Aorta (tissue), 5 donors: ENCODE data around the gene MAML2. TPM values are rescaled to one million over a fixed set of nuclear protein-coding genes. Genes with fewer than 3 reads are reported as not detected.

Experiments used
- ATAC-seq: fragments of 200-7000 bp; cut with Tn5 transposase; one replicate; pipeline ENCODE4 v1.9.1; 2022; ENCODE audit warnings: moderate library complexity; ENCODE audit not compliant: low FRiP score
- DNase-seq, 2 donors: peaks; one replicate each; pipeline ENCODE4 v3.0.0-alpha.2; 2020
- H3K27ac ChIP-seq, 2 donors: one replicate each; pipeline ENCODE4 v1.5.1; 2013; ENCODE audit warnings: low read length in 2 of 2, mild to moderate bottlenecking in 2 of 2, moderate library complexity in 2 of 2, control low read depth in 1 of 2, inconsistent platforms in 1 of 2, low read depth in 1 of 2
- H3K27me3 ChIP-seq, 2 donors: one replicate each; pipeline ENCODE4 v1.6.1; 2013; ENCODE audit warnings: control low read depth in 1 of 2, low read length in 1 of 2, mild to moderate bottlenecking in 1 of 2, moderate library complexity in 1 of 2; ENCODE audit not compliant: insufficient read depth in 2 of 2, control insufficient read depth in 1 of 2
- H3K36me3 ChIP-seq, 2 donors: one replicate each; pipeline ENCODE4 v1.6.1; 2013; ENCODE audit warnings: control low read depth in 1 of 2, low read length in 1 of 2, mild to moderate bottlenecking in 1 of 2; ENCODE audit not compliant: insufficient read depth in 2 of 2, control insufficient read depth in 1 of 2
- H3K4me1 ChIP-seq, 2 donors: one replicate each; pipeline ENCODE4 v1.6.1; 2013; ENCODE audit warnings: low read length in 2 of 2, control low read depth in 1 of 2, mild to moderate bottlenecking in 1 of 2, moderate library complexity in 1 of 2; ENCODE audit not compliant: insufficient read depth in 2 of 2, control insufficient read depth in 1 of 2
- H3K4me3 ChIP-seq, 2 donors: one replicate each; pipeline ENCODE4 v1.5.1; 2013; ENCODE audit warnings: low read length in 2 of 2, control low read depth in 1 of 2, mild to moderate bottlenecking in 1 of 2
- H3K9me3 ChIP-seq: one replicate; pipeline ENCODE4 v1.6.1; 2013; ENCODE audit warnings: mild to moderate bottlenecking, low read length; ENCODE audit not compliant: control insufficient read depth
- WGBS, 2 donors: extraction: QIAGEN DNeasy Blood & Tissue Kit; methylation state at CpG; one replicate each; pipeline ENCODE4 v1.1.7; 2013; 5-methylcytosine and 5-hydroxymethylcytosine counted together
- intact Hi-C, 2 donors: fragments of 100-400 bp; cut with DNase I; formaldehyde crosslinking; loops; one replicate each; pipeline versions ENCODE4 v1.14.2 to v1.15.0; 2022
- polyA plus RNA-seq, 2 donors: library from polyadenylated mRNA; stranded (reverse); fragments of 200-250 nt; gene quantifications; one replicate each; pipeline ENCODE4 v1.2.3, GENCODE V29; 2013
- total RNA-seq, 2 donors: library from RNA; stranded (reverse); fragmentation: NEBNext Ultra II Directional; extraction: Animal tissue kit (Norgen Biotek cat#: 25700); gene quantifications; one replicate each; pipeline ENCODE4 v1.2.1, GENCODE V29; 2021
- donor health status: healthy with polysubstance abuse.
- donor health status: Bipolar disorder and iron deficiency.
- donor health status: DM: no; HTN: no; CAD: no.
- donor health status: DM: no; HTN: no; CAD: no.
- donor health status: DM: yes; HTN: yes; CAD: no.

MAML2 gene
- total and polyA plus RNA-seq, 4 donors: 6.0 to 27.5 (median 14.0) TPM

DNA sequence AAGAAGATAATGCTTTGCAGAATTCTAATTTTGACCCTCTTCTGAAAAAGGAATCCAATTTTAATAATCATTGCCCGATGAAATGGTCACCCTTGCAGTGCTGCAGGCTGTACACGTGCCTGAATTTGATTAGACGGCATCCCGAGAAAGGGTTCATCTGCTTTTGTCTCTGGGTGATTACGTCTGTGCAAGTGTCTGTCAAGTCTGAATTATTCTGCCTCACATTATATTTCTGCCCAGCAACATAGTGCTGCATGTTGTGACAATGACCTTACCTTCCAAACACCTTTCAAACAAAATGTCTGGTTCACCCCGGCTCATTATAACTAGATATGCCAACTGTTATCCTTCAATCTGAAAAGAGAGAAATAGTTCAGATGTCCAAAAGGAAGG, 164.1 kb downstream of the MAML2 start:
- H3K4me3 ChIP-seq: no peak overlapping the region
- H3K9me3 ChIP-seq: no peaks in the 10 kb centered on the region
- no peaks in the 10 kb centered on the region for H3K36me3 ChIP-seq
- intact Hi-C loops: no loop called here
- H3K27ac ChIP-seq: no peak overlapping the region
- no peak for DNase-seq
- WGBS, 2 donors: 93 to 94% methylated on average over 6 of the region's 6 CpGs
- no peak for ATAC-seq
- peaks cover 0 to 2% of the 10 kb centered on the region in 2 donors for H3K4me1 ChIP-seq
- H3K27me3 ChIP-seq: no peaks in the 10 kb centered on the region

DNA sequence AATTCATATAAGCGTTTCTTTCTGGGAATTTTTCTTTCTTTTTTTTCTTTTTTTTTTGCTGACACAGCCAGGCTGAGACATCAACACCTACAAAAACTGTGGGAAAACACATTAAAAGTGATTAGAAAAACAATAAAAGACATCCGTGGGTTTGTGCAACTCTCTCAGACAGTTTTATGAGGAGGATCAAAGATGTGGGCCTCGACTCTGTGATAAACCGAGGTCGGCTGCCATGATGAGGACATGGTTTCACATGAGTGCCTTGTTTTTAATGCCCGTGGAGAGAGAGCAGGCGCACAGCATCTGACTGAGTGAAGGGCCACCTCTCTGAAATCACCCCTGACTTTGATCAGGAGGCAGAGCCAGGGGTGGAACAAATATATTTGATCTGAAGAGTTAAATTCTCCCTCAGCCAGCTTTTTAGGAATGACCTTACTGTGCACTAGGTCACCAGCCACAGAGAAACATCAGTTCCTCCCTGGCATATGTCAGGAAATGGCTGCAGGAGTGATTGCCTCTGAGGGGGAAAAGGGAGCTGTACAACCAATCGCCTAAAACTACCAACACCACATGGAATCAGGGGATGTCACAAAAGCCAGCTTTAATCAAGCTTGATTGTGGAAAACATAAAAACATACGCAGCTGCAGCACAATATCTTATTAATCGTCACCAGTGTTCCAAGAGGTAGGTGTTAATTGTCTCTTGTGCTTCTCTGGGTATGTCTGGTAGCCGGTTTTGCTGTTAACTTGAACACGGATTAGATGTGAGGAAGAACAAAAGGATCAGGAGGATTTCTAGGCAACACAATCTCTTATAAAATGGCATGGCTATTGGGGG, 164.7 kb downstream of the MAML2 start:
- no peak overlapping the region for H3K27ac ChIP-seq
- intact Hi-C loops: no loop called here
- peaks cover 0 to 2% of the 10 kb centered on the region in 2 donors for H3K4me1 ChIP-seq
- H3K27me3 ChIP-seq: no peaks in the 10 kb centered on the region
- ATAC-seq (no peak), DNase-seq (no peak)
- H3K9me3 ChIP-seq: no peaks in the 10 kb centered on the region
- 80 to 86% methylated on average over 12 of the region's 12 CpGs for WGBS, 2 donors
- H3K4me3 ChIP-seq: no peak overlapping the region
- no peaks in the 10 kb centered on the region for H3K36me3 ChIP-seq

DNA sequence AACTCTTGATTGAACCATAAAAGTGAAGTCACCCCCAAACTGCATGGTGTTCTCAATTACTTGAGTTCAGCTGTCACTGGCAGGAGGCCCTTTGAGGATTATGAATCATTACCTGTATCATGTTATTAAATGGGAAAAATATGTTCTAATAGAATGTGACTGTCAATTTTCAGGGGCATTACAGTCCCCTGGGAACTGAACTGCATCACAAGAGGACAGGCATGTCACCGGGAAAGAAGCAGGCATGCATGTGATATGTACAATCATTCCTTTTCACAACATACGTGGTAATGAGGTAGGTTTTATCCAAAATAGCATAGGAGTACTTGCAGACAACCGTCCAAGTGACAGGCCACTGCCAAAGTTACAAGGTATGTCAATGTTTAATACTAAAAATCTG, 165.8 kb downstream of the MAML2 start:
- Histone ChIP-seq H3K27me3 (no peaks in the 10 kb centered on the region), H3K27ac (no peak overlapping the region), H3K4me1 (peaks cover 2 to 4% of the 10 kb centered on the region in 2 donors), H3K36me3 (no peaks in the 10 kb centered on the region), H3K9me3 (no peaks in the 10 kb centered on the region), H3K4me3 (no peak overlapping the region)
- no peak for ATAC-seq
- 73 to 76% methylated on average over 3 of the region's 3 CpGs for WGBS, 2 donors
- DNase-seq: no peak
- intact Hi-C loops: no loop called here

DNA sequence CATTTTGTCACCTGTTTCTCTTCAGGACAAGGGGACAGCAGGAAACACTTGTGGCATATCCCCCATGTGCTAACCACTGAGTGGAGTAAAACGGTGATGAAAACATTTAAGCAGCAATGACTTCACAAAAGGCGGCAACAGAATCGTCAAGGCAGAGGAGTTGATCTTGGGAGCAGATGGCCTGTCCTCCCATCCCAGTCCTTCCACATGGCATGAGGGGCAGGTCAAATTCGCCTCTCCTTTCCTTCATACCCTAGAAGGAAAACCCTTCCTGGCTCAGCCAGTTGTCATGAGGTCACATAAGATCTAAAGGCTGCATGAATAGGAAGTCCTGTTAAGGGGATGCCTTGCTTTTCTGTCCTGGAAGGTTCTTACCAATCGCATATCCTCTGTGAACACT, 169.1 kb downstream of the MAML2 start:
- WGBS, 2 donors: 89 to 96% methylated on average over 5 of the region's 5 CpGs
- no peak for DNase-seq
- Histone ChIP-seq H3K4me3 (no peak overlapping the region), H3K36me3 (no peaks in the 10 kb centered on the region), H3K27ac (no peak overlapping the region), H3K27me3 (no peaks in the 10 kb centered on the region), H3K9me3 (no peaks in the 10 kb centered on the region), H3K4me1 (peaks cover 4 to 6% of the 10 kb centered on the region in 2 donors)
- intact Hi-C loops: no loop called here
- no peak for ATAC-seq

DNA sequence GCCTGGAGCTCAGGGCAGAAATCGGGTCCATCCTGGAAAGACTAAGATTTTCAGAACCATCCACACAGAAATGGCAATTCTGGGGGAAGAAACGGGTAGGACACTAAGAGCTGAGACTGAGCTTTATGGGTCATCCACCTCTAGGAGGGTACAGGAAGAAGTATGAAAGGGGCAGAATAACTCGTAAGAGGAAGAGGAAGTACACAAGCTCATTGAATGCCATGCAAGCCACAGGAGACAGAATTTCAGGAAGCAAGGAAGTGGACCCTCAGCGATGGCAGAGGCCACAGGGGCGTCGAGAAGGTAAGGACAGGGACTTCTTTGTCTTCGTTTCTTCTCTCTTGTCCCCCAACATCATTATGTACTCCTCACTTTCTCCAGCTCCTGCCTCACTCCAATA, 169.6 kb downstream of the MAML2 start:
- 94 to 98% methylated on average over 7 of the region's 7 CpGs for WGBS, 2 donors
- intact Hi-C loops: no loop called here
- no peak for ATAC-seq

DNA sequence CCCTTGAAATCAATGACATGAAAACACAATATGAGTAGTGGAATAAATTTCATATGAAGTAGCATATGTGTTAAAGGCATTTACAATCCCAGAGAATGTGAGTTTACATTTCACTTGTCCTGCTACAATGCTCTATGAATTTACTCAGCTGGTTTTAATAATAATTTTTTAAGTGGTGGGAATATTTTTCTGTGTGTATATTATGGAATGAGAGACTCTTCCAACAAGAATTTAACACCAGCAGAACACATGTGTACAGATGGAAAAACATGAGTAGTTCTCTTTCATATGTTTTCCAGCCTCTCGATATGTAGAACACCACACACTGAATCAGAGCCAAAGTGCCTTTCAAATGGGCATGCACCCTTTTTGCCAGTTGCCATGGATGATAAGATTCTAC, 170.4 kb downstream of the MAML2 start:
- Histone ChIP-seq H3K36me3 (no peaks in the 10 kb centered on the region), H3K27me3 (no peaks in the 10 kb centered on the region)
- ATAC-seq: no peak

More for the DNA sequence above, 169.6 kb downstream of the MAML2 start:
- no peak for DNase-seq
- Histone ChIP-seq H3K4me1 (peaks cover 7 to 9% of the 10 kb centered on the region in 2 donors), H3K9me3 (no peaks in the 10 kb centered on the region), H3K27ac (no peak overlapping the region), H3K4me3 (no peak overlapping the region), H3K36me3 (no peaks in the 10 kb centered on the region), H3K27me3 (no peaks in the 10 kb centered on the region)

DNA sequence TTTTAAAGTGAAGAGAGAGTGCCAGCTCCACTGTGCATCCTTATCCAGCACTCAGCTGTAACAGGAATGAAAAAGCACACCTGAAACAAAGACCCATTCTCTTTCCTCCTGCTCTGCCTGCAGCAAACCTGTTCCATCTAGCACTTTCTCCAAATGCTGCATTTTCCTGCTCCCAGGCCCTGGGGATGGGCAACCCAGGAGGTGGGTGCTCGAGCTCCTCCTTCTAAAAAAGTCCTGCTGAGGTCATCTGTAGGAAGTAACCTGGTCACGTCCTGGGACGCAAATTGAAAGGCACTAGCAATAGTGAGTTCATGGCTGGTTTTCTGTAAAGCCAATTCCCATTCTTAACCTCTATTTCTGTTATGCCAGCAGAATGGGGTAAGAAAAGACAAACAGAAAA, 173.7 kb downstream of the MAML2 start:
- H3K27me3 ChIP-seq: no peaks in the 10 kb centered on the region
- 10 to 22% methylated on average over 3 of the region's 3 CpGs for WGBS, 2 donors
- peaks cover 8 to 9% of the 10 kb centered on the region in 2 donors for H3K4me1 ChIP-seq
- peak overlapping the region in 1 of 2 donors; percentile 79 for H3K27ac ChIP-seq
- DNase-seq: no peak
- ATAC-seq: no peak
- intact Hi-C loops: loop anchor here in 1 of 2 donors (10.0 kb wide), 1 partner anchor 46 kb away; no protein-coding TSS in a partner anchor
- no peaks in the 10 kb centered on the region for H3K36me3 ChIP-seq
- no peak overlapping the region for H3K4me3 ChIP-seq
- no peaks in the 10 kb centered on the region for H3K9me3 ChIP-seq

More for the DNA sequence above, 170.4 kb downstream of the MAML2 start:
- Histone ChIP-seq H3K4me1 (peaks cover 7 to 9% of the 10 kb centered on the region in 2 donors), H3K9me3 (no peaks in the 10 kb centered on the region), H3K4me3 (no peak overlapping the region), H3K27ac (no peak overlapping the region)
- intact Hi-C loops: no loop called here
- 13 to 31% methylated on average over 1 of the region's 1 CpG for WGBS, 2 donors
- no peak for DNase-seq

DNA sequence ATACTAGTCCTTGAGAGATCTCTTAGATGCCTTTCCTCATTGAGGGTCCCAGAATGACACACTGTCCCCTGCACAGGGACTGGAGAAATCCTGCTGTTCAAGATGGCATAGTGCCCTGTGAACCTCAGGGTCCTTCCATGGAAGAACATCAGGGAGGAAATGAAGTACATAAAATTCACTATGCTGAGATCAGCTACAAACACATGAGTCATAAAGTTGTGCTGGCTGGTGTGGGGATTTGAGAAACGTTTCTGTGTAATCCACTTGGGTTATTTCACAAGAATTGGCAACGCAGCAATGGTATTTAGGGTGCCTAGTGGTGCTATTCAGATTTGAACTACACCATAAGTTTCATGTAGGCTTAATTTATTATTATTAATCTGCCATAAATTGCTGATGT, 174.4 kb downstream of the MAML2 start:
- Histone ChIP-seq H3K27me3 (no peaks in the 10 kb centered on the region), H3K27ac (peak overlapping the region in 1 of 2 donors; percentile 54), H3K4me1 (peaks cover 8 to 9% of the 10 kb centered on the region in 2 donors), H3K9me3 (no peaks in the 10 kb centered on the region), H3K36me3 (no peaks in the 10 kb centered on the region), H3K4me3 (no peak overlapping the region)
- 0 to 5% methylated on average over 2 of the region's 2 CpGs for WGBS, 2 donors
- intact Hi-C loops: loop anchor here in 1 of 2 donors (10.0 kb wide), 1 partner anchor 46 kb away; no protein-coding TSS in a partner anchor
- DNase-seq (no peak), ATAC-seq (peak; percentile 85)

DNA sequence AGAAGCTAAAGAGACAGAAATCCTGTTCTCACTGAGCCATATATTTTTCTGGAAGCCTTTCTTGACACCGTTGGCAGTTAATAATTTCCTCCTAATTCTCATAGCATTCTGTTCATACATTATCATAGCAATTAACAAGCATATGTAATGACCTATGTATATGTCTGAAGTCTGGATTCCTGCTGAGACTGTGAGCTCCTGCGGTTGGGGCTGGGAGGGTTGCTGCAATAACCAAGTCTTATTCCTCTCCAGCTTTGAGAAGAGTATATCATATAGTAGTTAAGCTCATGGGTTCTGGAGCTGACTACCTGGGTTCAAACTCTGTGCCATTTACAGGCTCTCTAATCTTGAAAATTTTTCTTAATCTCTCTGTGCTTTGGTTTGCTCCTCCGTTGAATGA, 175.2 kb downstream of the MAML2 start:
- Histone ChIP-seq H3K4me3 (no peak overlapping the region), H3K27me3 (no peaks in the 10 kb centered on the region), H3K4me1 (peaks cover 8 to 9% of the 10 kb centered on the region in 2 donors), H3K36me3 (no peaks in the 10 kb centered on the region), H3K9me3 (no peaks in the 10 kb centered on the region), H3K27ac (no peak overlapping the region)
- intact Hi-C loops: loop anchor here in 1 of 2 donors (10.0 kb wide), 1 partner anchor 47 kb away; no protein-coding TSS in a partner anchor
- no peak for DNase-seq
- ATAC-seq: no peak
- 84 to 90% methylated on average over 3 of the region's 3 CpGs for WGBS, 2 donors
